C4-2B (cell line): ENCODE data around the gene BHMT2.

Experiments used
- H3K27ac ChIP-seq: fragments of 450-650 bp; 2 replicates; pipeline ENCODE4 v1.5.1; 2017
- ZFX ChIP-seq: fragments of 450-650 bp; IDR thresholded peaks from 2 replicates; pipeline ENCODE4 v1.6.1; 2017
- TF ChIP-seq, protein P1 (sequence below): fragments of 450-650 bp; conservative IDR thresholded peaks from 2 replicates; pipeline ENCODE4 v1.5.1; 2017; ENCODE audit warnings: mild to moderate bottlenecking

BHMT2 gene

DNA sequence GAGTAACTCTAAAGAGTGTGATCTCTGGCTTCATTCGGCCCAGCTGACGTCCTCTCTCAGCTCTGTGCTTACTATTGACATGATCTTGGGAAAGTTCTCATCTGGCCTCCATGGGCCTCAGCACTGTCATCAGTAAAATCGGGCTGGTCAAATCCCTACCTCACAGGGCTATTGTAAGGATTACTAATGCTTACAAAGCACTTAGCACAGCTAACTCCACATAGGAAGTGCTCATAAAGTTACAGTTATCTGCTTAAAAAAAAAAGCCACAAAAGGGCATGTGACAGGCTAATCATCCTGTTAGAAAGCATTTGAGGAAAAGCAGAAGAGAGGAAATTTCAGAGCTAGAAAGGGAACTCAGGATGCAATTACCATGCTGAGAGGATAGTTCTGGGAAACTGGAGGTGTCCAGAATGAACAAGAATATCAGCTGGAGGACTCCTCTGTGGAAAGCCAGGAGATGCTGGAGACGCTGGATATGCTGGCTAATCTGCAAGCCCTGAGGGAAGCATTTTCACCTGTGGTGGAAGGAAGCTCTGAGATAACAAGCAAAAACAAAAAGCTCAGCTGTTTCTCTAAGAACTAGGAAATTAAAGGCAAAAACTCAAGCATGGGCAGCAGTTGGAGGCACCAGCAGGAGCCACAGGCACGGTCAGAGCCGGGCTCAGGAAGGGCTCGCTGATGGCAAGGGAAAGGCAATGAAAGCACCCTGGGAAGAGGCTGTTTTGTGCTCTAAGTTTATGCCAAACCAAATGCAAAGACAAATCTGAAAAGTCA is 37.6 kb downstream of the BHMT2 start:
- TF ChIP-seq, protein P1, sequence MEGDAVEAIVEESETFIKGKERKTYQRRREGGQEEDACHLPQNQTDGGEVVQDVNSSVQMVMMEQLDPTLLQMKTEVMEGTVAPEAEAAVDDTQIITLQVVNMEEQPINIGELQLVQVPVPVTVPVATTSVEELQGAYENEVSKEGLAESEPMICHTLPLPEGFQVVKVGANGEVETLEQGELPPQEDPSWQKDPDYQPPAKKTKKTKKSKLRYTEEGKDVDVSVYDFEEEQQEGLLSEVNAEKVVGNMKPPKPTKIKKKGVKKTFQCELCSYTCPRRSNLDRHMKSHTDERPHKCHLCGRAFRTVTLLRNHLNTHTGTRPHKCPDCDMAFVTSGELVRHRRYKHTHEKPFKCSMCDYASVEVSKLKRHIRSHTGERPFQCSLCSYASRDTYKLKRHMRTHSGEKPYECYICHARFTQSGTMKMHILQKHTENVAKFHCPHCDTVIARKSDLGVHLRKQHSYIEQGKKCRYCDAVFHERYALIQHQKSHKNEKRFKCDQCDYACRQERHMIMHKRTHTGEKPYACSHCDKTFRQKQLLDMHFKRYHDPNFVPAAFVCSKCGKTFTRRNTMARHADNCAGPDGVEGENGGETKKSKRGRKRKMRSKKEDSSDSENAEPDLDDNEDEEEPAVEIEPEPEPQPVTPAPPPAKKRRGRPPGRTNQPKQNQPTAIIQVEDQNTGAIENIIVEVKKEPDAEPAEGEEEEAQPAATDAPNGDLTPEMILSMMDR, result no peak
- no peak for TF ChIP-seq ZFX
- H3K27ac ChIP-seq, result no peak overlapping the region

DNA sequence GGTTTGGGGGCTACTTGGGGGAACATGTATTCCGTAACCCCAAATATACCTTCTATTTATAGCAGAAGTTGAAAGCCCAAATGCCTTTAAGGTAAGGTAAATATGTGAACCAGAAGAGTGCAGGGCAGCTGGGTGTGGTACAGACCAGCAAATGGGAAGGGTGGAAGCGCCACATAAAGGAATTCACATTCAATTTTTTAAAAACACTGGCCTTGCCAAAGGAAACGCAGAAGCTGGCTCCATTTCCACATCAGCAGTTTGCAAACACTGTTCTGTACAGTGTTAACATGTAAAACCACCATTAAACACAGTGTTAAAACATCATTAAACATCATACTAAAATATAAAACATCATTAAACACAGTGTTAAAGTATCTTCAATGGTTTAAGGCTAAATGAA is 38.5 kb downstream of the BHMT2 start:
- no peak overlapping the region for H3K27ac ChIP-seq
- TF ChIP-seq ZFX, result no peak
- TF ChIP-seq, protein P1, result no peak

DNA sequence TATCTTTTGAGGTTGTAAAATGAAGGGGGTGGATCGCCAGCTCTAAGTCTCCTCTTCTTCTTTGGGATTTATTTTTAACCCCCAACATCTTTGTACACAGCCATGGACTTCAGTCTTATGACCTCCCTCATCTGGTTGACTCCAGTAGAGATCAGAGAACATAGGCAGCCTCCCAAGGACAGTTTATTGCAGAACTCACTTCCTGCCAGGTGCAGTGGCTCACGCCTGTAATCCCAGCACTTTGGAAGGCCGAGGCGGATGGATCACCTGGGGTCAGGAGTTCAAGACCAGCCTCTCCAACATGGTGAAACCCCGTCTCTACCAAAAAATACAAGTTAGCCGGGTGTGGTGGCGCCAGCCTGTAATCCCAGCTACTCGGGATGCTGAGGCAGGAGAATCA is 39.2 kb downstream of the BHMT2 start:
- TF ChIP-seq, protein P1, result no peak
- no peak for TF ChIP-seq ZFX
- no peak overlapping the region for H3K27ac ChIP-seq

DNA sequence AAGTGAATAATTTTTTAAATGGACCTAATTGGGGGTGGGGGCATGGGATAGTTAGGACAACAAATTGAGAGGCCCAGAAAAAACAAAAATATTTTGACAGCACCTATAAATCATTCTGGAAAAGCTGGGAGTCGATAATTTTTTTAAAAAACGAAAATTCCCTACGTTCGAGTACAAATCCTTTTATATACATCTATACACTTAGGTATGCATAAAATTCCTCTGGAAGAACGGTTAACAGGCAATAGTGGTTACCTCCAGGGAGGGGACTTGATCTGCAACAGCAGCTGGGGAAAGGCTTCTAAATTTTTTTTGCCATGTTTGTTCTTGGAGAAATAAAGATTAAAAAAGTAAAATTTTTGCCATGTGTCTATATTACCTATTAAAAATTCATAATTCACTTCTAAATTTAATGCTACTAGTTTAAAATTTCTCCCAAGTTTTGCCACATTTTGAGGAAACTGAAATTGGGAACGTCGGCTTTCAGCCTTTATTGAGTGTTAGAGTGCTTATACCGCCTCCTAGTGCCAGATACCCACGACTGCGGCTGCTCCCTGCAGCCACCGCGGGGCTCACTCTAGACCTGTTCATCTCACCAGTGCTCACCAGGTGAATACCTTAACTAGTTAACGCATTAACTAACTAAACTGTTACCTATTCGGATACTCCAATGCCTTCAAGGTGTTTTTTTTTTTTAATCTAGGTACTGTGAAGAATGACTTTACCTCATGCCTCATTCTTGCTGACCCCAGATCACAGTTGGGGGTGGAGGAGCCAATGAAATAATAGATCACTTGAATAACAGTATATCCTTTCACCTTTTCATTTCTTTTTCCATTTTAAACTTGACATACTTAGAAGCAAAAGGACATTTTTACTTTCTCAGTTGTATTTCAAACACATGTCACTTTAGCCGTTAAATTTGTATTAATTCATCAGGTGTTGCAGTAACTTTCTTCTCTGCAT is 40.2 kb downstream of the BHMT2 start:
- no peak overlapping the region for H3K27ac ChIP-seq
- TF ChIP-seq, protein P1, result peak; percentile 65
- no peak for TF ChIP-seq ZFX

DNA sequence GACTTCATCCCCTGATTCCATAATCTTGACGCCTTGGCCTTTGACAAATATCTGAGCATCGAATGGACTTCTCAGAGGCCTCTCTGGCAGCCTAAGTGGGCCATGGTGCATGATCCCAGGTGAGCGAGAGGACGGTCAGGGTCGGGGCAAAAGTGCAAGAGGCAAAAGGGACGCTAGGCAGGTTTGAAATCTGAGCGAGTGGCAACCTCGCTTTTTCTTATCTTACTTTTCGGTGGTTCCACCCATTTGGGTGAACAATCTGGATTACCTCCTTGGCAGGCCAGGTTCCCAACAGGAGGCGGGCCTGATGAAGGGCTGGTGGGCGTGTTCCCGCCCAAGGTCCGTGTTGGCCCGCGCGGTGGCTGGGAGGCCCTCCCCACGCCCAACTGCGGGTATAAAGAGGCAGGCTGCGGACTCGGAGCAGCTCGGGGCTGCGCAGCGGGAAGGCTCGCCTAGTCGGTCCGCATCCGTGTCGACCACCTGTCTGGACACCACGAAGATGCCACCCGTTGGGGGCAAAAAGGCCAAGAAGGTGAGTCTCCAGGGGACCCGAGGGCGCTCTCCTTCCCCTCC is 41.9 kb downstream of the BHMT2 start, which contains the start of gene BHMT:
TSS of gene BHMT (plus strand) at position 423 of the 573 bp plus-strand sequence. CDS start at position 500, 77 bp downstream.
- no peak within 1 kb of the TSS for H3K27ac ChIP-seq
- TF ChIP-seq ZFX, result 0 out of 2 replicates have a peak, but pooled peaks have one; percentile 7
- TF ChIP-seq, protein P1, result no peak

DNA sequence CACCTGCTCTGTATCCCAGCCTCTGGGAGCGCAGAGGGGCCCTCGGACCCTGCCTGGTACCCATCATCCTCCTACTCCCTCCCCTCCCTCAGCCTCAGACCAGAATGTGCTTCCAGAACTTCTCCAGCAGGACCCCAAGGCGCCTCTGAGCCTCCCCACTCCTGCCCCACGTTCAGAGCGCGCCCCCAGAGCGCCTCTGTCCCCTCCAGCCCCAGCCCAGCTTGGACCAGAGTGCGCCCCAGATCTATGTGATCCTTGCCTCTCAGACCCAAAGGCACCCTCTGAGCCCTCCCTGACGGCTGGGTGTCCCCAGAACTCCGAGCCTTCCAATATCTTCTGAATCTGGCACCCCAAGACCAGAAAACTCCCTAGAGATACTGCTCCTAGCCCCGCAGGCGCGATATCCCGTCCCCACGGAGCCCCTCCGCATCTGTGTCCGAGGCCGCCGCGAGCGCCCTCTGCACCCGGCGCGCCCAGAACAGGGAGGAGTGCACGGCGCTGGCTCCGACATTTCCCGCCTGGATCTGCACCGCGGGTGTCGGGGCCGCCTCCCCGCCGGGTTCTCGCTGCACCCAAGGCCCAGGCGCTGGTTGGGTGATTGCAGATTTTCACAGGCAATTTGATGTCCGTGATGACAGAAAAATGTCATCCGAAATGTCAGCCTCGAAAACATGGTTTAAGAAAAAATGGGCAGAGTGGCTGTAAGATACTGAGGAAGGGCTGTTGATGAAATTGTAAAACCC is 42.6 kb downstream of the BHMT2 start:
- no peak overlapping the region for H3K27ac ChIP-seq
- no peak for TF ChIP-seq ZFX

DNA sequence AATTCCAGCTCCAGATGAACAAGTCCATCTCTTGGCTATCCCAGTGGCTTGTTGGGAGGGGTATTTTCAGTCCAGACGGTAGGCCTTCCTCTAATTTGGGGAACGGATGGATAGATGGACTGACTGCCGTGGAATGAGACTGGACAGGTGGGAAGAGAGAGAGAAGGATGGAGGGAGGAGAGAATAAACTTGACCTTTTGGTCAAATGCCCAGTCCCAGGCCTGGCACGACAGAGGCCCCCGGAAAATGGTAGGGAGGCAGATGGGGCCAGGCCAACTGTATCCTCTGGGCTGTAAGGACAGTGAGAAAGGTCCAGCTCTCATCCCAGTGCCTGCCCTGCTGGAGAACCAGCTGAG is 43.1 kb downstream of the BHMT2 start:
- no peak overlapping the region for H3K27ac ChIP-seq
- TF ChIP-seq, protein P1, result no peak
- no peak for TF ChIP-seq ZFX
